Activated naive CD4-positive, alpha-beta T cell treated with anti-CD3 and anti-CD28 coated beads for 36 hours (primary cell): ENCODE results near the gene SIVA1. TPM values are rescaled to one million over a fixed set of nuclear protein-coding genes. Genes with fewer than 3 reads are reported as not detected.

Source experiments
- CTCF ChIA-PET: fragments of 350-600 bp; sonication (Branson Sonifier 250); formaldehyde crosslinking; loops from one replicate; lab custom pipeline; 2021; ENCODE audit warnings: antibody characterized with exemption; lab: Charles Lee
- DNase-seq: peaks from one replicate; pipeline ENCODE4 v3.0.0-alpha.2; 2020
- H3K27ac Mint-ChIP-seq: one replicate; pipeline ENCODE4 v1.8.0; 2021; ENCODE audit warnings: mild to moderate bottlenecking, mixed read lengths
- H3K27me3 Mint-ChIP-seq: one replicate; pipeline ENCODE4 v1.8.0; 2021; ENCODE audit warnings: low read depth, mixed read lengths
- H3K36me3 Mint-ChIP-seq: one replicate; pipeline ENCODE4 v1.8.0; 2021; ENCODE audit warnings: low read depth, mixed read lengths
- H3K4me1 Mint-ChIP-seq: one replicate; pipeline ENCODE4 v1.8.0; 2021; ENCODE audit warnings: low read depth, mixed read lengths
- H3K4me3 Mint-ChIP-seq: one replicate; pipeline ENCODE4 v1.8.0; 2021; ENCODE audit warnings: mild to moderate bottlenecking, moderate library complexity, mixed read lengths
- H3K9me3 Mint-ChIP-seq: one replicate; pipeline ENCODE4 v1.8.0; 2021; ENCODE audit warnings: mixed read lengths
- intact Hi-C: fragments of 100-400 bp; cut with micrococcal nuclease; formaldehyde crosslinking; loops from one replicate; pipeline ENCODE4 v1.15.1; 2023
- total RNA-seq, 2 experiments: library from RNA; stranded (reverse); gene quantifications; one replicate each; pipeline ENCODE4 v1.2.3, GENCODE V29; 2021

Gene SIVA1
- total RNA-seq, 2 experiments from 2014 or later, result 86.1 to 92.7 TPM

DNA sequence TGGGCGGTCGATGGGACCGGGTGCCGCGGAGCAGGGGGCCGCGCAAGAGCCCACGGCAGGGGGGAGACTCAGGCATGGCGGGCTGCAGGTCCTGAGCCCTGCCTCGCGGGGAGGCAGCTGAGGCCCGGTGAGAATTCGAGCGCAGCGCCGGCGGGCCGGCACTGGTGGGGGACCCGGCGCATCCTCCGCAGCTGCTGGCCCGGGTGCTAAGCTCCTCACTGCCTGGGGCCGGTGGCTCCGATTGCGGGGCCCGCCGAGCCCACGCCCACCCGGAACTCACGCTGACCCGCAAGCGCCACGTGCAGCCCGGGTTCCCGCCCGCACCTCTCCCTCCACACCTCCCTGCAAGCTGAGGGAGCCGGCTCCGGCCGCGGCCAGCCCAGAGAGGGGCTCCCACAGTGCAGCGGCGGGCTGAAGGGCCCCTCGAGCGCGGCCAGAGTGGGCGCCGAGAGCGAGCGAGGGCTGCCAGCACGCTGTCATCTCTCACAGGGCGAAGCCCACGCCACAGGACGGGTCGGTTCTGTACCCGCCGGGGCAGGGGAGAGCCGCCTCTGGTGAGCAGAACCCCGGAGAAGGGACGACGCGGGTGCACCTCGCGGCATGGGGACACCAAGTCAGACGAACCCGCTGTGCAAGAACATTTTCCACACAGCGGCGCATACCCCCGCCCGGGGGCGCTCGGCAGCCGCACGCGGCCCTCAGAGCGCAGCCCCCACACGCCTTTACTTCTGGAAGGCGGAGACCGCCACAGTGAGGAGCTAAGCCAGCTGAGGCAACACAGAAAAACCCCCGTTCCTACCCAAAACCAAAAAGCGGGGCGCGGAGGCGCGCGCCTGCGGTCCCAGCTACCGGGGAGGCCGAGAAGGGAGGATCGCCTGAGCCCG, 1.2 kb upstream of the SIVA1 start:
- H3K4me3 Mint-ChIP-seq, result peak overlapping the region; percentile 91
- no peaks in the 10 kb centered on the region for H3K9me3 Mint-ChIP-seq
- peak overlapping the region; percentile 88 for H3K27ac Mint-ChIP-seq
- intact Hi-C loops, result loop anchor here (1.0 to 10.0 kb wide), 9 partner anchors 17 to 1974 kb away; partner anchors contain the start of genes ADSS1, CDCA4, GPR132 and TEDC1
- H3K4me1 Mint-ChIP-seq, result peaks cover 29% of the 10 kb centered on the region
- CTCF ChIA-PET, result interaction anchor here (0.6 to 3.6 kb wide), 13 partner anchors 15 to 105 kb away, joined by 3 to 20 read pairs (median 4); no protein-coding TSS in a partner anchor
- H3K27me3 Mint-ChIP-seq, result no peaks in the 10 kb centered on the region
- peaks cover 6% of the 10 kb centered on the region for H3K36me3 Mint-ChIP-seq
- DNase-seq, result no peak

DNA sequence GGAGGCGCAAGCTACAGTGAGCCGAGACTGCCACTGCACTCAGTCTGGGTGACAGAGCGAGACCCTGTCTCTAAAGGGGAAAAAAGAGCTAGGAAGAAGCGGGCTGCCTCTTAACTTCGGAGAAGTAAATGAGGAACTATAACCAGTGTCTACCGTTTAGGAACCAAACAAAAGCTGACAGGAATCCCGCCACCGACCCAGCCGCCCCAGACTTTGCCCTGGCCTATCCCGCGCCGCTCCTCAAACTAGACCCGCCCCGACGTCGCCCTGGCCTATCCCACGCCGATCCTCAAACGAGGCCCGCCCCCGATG, 568 bp upstream of the SIVA1 start:
- no peaks in the 10 kb centered on the region for H3K27me3 Mint-ChIP-seq
- intact Hi-C loops, result loop anchor here (1.0 to 10.0 kb wide), 9 partner anchors 16 to 1975 kb away; partner anchors contain the start of genes ADSS1, CDCA4, GPR132 and TEDC1
- H3K9me3 Mint-ChIP-seq, result no peaks in the 10 kb centered on the region
- peak overlapping the region; percentile 91 for H3K4me3 Mint-ChIP-seq
- CTCF ChIA-PET, result interaction anchor here (0.6 to 3.6 kb wide), 8 partner anchors 8 to 106 kb away, joined by 3 to 20 read pairs (median 4); no protein-coding TSS in a partner anchor
- H3K4me1 Mint-ChIP-seq, result peaks cover 30% of the 10 kb centered on the region
- H3K27ac Mint-ChIP-seq, result peak overlapping the region; percentile 88
- H3K36me3 Mint-ChIP-seq, result peaks cover 9% of the 10 kb centered on the region
- DNase-seq, result no peak

GRCh38 chr14:104753528-104754212, 723 bp downstream of the SIVA1 start:
- Mint-ChIP-seq H3K27ac (peak overlapping the region; percentile 69), H3K27me3 (no peaks in the 10 kb centered on the region), H3K4me1 (peaks cover 32% of the 10 kb centered on the region), H3K4me3 (peak overlapping the region; percentile 91), H3K36me3 (peaks cover 12% of the 10 kb centered on the region), H3K9me3 (no peaks in the 10 kb centered on the region)
- CTCF ChIA-PET, result interaction anchor here (1.3 to 3.6 kb wide), 5 partner anchors 9 to 73 kb away, joined by 3 to 20 read pairs (median 5); no protein-coding TSS in a partner anchor
- intact Hi-C loops, result loop anchor here (2.0 to 10.0 kb wide), 4 partner anchors 47 to 1976 kb away; partner anchors contain the start of genes GPR132, TRAF3 and ZBTB42
- DNase-seq, result peak; percentile 21

GRCh38 chr14:104754213-104754851, 1.4 kb downstream of the SIVA1 start:
- Mint-ChIP-seq H3K27ac (peak overlapping the region; percentile 69), H3K4me3 (peak overlapping the region; percentile 91), H3K4me1 (peaks cover 32% of the 10 kb centered on the region), H3K27me3 (no peaks in the 10 kb centered on the region), H3K9me3 (no peaks in the 10 kb centered on the region), H3K36me3 (peaks cover 14% of the 10 kb centered on the region)
- no peak for DNase-seq
- CTCF ChIA-PET, result interaction anchor here (0.6 to 3.6 kb wide), 4 partner anchors 10 to 827 kb away, joined by 3 to 20 read pairs (median 4); no protein-coding TSS in a partner anchor
- intact Hi-C loops, result loop anchor here (5.0 to 10.0 kb wide), 2 partner anchors 310 to 1977 kb away; partner anchors contain the start of genes GPR132 and TRAF3

GRCh38 chr14:104755621-104756020, 2.7 kb downstream of the SIVA1 start:
- no peak for DNase-seq
- H3K27ac Mint-ChIP-seq, result no peak overlapping the region
- H3K36me3 Mint-ChIP-seq, result peaks cover 16% of the 10 kb centered on the region
- intact Hi-C loops, result loop anchor here (10.0 kb wide), 1 partner anchor 309 kb away; the partner anchor contains the start of gene GPR132
- no peaks in the 10 kb centered on the region for H3K27me3 Mint-ChIP-seq
- H3K4me1 Mint-ChIP-seq, result peaks cover 32% of the 10 kb centered on the region
- no peak overlapping the region for H3K4me3 Mint-ChIP-seq
- CTCF ChIA-PET, result interaction anchor here (1.2 kb wide), 1 partner anchor 13 kb away, joined by 4 read pairs; no protein-coding TSS in a partner anchor
- no peaks in the 10 kb centered on the region for H3K9me3 Mint-ChIP-seq

DNA sequence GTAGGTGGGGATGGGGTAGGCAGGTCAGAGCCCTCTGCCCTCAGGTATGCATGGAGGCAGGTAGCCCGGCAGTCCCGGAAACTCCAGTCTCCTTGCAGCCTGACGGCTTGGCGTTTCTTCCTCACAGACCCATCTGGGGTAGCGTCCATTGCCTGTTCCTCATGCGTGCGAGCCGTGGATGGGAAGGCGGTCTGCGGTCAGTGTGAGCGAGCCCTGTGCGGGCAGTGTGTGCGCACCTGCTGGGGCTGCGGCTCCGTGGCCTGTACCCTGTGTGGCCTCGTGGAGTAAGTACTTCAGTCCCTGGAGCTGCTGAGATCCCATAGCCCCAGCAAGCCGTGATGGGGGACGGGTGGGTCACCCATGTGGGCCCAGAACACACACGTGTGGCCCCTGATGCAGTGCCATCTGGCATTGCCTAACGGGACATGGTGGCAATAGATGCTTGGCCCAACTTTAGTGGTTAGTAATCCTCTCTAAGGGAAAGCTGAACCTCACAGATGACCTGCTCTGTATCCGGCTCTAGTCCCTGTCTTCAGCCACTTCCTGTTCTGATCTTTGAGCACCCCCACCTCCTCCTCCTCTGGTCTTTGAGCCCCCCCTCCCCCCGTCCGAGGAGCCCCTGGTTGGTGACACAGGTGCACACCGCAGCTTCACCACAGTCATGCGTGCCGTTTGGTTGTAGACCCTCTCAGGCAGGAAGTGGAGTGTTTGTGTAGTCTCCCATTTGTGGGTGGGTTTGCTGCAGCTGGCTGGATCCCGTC, 3.7 kb downstream of the SIVA1 start:
- Mint-ChIP-seq H3K27me3 (no peaks in the 10 kb centered on the region), H3K36me3 (peaks cover 26% of the 10 kb centered on the region), H3K9me3 (no peaks in the 10 kb centered on the region), H3K4me3 (no peak overlapping the region), H3K4me1 (peaks cover 32% of the 10 kb centered on the region), H3K27ac (no peak overlapping the region)
- DNase-seq, result no peak
- CTCF ChIA-PET, result no interaction called here
- intact Hi-C loops, result loop anchor here (10.0 kb wide), 1 partner anchor 308 kb away; the partner anchor contains the start of gene GPR132

DNA sequence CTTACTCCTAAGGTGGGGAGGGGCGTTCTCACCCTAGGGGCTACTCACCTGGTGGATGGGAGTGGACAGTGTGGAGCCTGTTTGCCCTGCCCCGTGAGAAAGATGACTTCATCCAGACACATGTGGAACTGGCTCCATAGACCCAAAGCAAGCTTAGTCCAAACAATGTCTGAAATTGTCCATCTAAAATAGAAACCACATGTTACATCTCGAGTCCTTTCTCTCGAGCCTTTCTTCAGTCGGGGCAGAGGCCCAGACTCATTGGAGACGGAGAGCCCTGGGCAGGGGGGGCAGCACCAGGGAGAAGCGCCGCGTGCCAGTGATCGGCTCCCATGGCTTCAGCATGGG, 4.3 kb downstream of the SIVA1 start:
- peaks cover 32% of the 10 kb centered on the region for H3K4me1 Mint-ChIP-seq
- H3K36me3 Mint-ChIP-seq, result peaks cover 30% of the 10 kb centered on the region
- no peak for DNase-seq
- H3K9me3 Mint-ChIP-seq, result no peaks in the 10 kb centered on the region
- intact Hi-C loops, result loop anchor here (10.0 kb wide), 1 partner anchor 308 kb away; the partner anchor contains the start of gene GPR132
- CTCF ChIA-PET, result no interaction called here
- H3K27me3 Mint-ChIP-seq, result no peaks in the 10 kb centered on the region
- no peak overlapping the region for H3K27ac Mint-ChIP-seq
- H3K4me3 Mint-ChIP-seq, result no peak overlapping the region

GRCh38 chr14:104757681-104758392, 4.9 kb downstream of the SIVA1 start:
- Mint-ChIP-seq H3K4me1 (peaks cover 32% of the 10 kb centered on the region), H3K27me3 (no peaks in the 10 kb centered on the region), H3K36me3 (peaks cover 32% of the 10 kb centered on the region), H3K9me3 (no peaks in the 10 kb centered on the region), H3K4me3 (no peak overlapping the region), H3K27ac (no peak overlapping the region)
- intact Hi-C loops, result loop anchor here (10.0 kb wide), 1 partner anchor 307 kb away; the partner anchor contains the start of gene GPR132
- no peak for DNase-seq
- CTCF ChIA-PET, result interaction anchor here (2.6 kb wide), 1 partner anchor 10 kb away, joined by 13 read pairs; no protein-coding TSS in a partner anchor

DNA sequence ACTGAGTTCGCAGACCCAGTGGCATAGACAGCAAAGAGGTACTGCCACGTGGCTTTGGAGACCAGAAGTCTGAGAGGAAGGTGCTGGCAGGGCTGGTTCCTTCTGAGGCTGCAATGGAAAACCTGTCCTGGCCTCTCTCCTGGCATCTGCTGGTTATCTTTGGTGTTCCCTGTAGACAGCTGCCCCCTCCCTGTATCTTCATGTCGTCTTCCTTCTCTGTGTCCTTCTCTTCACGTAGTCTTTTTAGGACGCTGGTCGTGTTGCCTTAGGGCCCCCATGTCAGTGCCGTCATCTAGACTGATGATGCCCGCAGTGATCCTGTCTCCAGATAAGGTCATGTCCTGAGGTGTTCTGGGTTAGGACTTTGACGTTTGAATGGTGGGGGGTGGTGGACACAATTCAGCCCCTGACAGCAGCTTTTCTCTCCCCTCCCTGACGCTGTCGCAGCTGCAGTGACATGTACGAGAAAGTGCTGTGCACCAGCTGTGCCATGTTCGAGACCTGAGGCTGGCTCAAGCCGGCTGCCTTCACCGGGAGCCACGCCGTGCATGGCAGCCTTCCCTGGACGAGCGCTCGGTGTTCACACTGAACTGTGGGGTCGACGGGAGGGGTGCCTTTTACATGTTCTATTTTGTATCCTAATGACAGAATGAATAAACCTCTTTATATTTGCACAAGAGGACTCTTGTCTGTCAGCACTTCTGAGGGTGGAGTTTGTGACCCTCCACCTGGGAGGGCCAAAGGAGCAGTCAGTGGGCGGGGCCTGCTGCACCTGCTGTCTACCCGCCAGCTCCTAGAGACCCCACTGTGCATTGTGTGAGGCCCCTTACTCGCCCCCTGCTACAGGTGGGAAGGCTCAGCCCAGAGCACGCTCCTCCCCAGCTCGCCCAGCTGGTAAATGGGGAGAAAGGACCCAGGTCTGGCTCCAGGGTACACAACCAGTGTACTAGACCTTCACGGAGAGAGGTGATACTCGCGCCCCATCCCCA, 6.3 kb downstream of the SIVA1 start:
- no peak overlapping the region for H3K27ac Mint-ChIP-seq
- H3K27me3 Mint-ChIP-seq, result no peaks in the 10 kb centered on the region
- intact Hi-C loops, result loop anchor here (10.0 kb wide), 1 partner anchor 306 kb away; the partner anchor contains the start of gene GPR132
- no peak overlapping the region for H3K4me3 Mint-ChIP-seq
- no peak for DNase-seq
- H3K4me1 Mint-ChIP-seq, result peaks cover 25% of the 10 kb centered on the region
- H3K9me3 Mint-ChIP-seq, result no peaks in the 10 kb centered on the region
- CTCF ChIA-PET, result interaction anchor here (2.6 kb wide), 1 partner anchor 9 kb away, joined by 13 read pairs; no protein-coding TSS in a partner anchor
- peaks cover 27% of the 10 kb centered on the region for H3K36me3 Mint-ChIP-seq

GRCh38 chr14:104765517-104765916, 12.6 kb downstream of the SIVA1 start:
- H3K27me3 Mint-ChIP-seq, result no peaks in the 10 kb centered on the region
- peaks cover 7% of the 10 kb centered on the region for H3K4me1 Mint-ChIP-seq
- intact Hi-C loops, result no loop called here
- no peaks in the 10 kb centered on the region for H3K9me3 Mint-ChIP-seq
- peaks cover 19% of the 10 kb centered on the region for H3K36me3 Mint-ChIP-seq
- no peak overlapping the region for H3K4me3 Mint-ChIP-seq
- DNase-seq, result no peak
- H3K27ac Mint-ChIP-seq, result no peak overlapping the region
- CTCF ChIA-PET, result interaction anchor here (0.6 to 1.3 kb wide), 3 partner anchors 23 to 60 kb away, joined by 4 to 6 read pairs (median 5); no protein-coding TSS in a partner anchor
